ENCODE measurements around the gene IL22RA2.

IL22RA2 gene

DNA sequence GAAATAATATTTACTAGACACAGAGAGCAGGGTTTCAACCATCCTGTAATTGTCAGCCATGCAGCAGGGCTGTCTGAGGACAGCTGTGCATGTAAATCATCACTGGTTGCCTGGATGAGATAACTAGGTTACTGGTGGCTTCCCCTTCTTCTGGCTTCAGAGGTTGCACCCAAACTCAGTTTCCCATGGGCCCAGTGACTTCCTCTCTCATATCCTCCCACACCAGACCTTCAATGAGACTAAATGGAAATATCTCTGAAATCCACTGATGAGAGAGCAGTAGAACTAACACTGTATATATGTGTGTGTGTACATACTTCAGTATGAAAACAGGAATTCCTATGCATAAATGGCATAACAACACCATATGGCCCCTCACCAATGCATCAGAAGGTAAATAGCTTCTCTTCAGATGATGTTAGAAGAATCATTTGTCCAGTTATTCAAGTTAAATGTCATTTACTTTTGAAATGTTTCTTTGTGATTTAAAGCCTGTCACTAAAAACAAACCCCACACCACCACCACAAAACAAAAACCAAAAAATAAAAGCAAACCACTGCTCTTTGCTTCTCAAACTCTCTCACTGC is 77.7 kb downstream of the IL22RA2 start:
- DNase-seq (ENCODE audit: low read depth in 2 of 2), result no peak

DNA sequence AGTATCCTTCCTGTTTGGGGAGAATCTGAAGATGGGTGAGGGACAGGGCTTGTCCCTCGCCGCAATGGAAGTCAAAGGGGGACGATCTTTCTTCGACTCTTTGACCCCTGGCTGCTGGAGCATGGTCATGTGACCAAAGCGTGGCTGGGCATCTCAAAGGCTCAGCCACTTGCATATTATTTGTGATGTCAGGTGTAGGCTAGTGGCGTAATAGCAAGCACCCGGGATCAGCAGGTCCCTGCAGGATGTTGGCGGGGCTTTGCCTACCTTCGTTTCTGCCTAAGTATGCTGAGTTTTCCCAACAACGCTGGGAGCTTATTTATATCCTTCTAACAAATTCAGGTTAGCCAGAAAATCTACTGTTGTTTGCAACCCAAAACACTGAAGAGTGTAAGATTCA is 78.4 kb downstream of the IL22RA2 start:
- no peak for DNase-seq (ENCODE audit: low read depth in 2 of 2)

DNA sequence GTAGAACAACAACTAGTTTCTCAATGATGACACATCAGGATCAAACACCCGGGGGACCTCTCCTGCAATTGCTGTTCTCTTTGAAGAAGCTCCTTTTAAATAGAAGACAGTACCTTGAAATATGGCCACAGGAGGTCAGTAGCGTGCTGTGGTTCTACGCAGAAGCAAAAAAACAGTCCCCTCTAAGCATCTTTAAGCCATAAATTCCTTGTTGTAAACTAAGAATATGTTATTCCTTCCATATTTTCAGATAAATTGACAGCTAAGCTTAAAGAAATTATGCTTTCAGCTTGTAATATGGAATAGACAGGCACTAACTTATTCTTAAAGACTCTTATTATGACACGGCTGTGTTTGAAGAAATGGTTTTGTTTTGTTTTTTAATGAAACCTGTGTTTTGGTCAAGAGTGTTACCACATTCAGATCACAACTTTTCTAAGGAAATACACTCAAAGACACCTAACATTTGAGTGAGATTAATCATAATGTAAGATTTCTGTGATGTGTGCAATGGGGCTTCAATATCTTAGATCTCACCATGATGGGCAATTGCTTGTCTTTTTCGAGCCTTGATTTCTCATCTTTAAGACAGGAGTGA is 78.9 kb downstream of the IL22RA2 start:
- DNase-seq (ENCODE audit: low read depth in 2 of 2), result peak; percentile 2 to 13

Measured in stimulated activated CD4-positive, alpha-beta T cell treated with anti-CD3 and anti-CD28 coated beads, Interleukin-1b, Interleukin-23, amount 100 ng/mL, for 1 hour (primary cell).